H9 (cell line): ENCODE results near the gene GRIN2A. TPM values are rescaled to one million over a fixed set of nuclear protein-coding genes. Genes with fewer than 3 reads are reported as not detected.

Source experiments
- DNase-seq: peaks from one replicate; pipeline ENCODE4 v3.0.0-alpha.2; 2017
- H2AFZ ChIP-seq: one replicate; pipeline ENCODE4 v1.6.1; 2013; ENCODE audit warnings: mild to moderate bottlenecking, low read length, control low read depth, moderate library complexity
- H2AK5ac ChIP-seq: 2 replicates; pipeline ENCODE4 v1.6.1; 2013; ENCODE audit warnings: low read length, control low read depth, mixed read lengths; ENCODE audit not compliant: insufficient read length
- H2BK120ac ChIP-seq: one replicate; pipeline ENCODE4 v1.6.1; 2013; ENCODE audit warnings: low read depth, mild to moderate bottlenecking, low read length, control low read depth, inconsistent platforms; ENCODE audit not compliant: poor library complexity, severe bottlenecking
- H2BK12ac ChIP-seq: 2 replicates; pipeline ENCODE4 v1.6.1; 2013; ENCODE audit warnings: low read length, control low read depth, mixed read lengths, low read depth; ENCODE audit not compliant: insufficient read length
- H2BK15ac ChIP-seq: 2 replicates; pipeline ENCODE4 v1.6.1; 2013; ENCODE audit warnings: low read depth, low read length, control low read depth
- H2BK20ac ChIP-seq: one replicate; pipeline ENCODE4 v1.6.1; 2013; ENCODE audit warnings: low read depth, mild to moderate bottlenecking, low read length, control low read depth, inconsistent platforms; ENCODE audit not compliant: poor library complexity, severe bottlenecking
- H2BK5ac ChIP-seq: 2 replicates; pipeline ENCODE4 v1.6.1; 2013; ENCODE audit warnings: low read length, control low read depth, mixed read lengths; ENCODE audit not compliant: insufficient read length
- H3K14ac ChIP-seq: 2 replicates; pipeline ENCODE4 v1.6.1; 2013; ENCODE audit warnings: low read length, control low read depth; ENCODE audit not compliant: insufficient read depth
- H3K18ac ChIP-seq: 2 replicates; pipeline ENCODE4 v1.6.1; 2013; ENCODE audit warnings: low read depth, mild to moderate bottlenecking, mixed read lengths, low read length, control low read depth; ENCODE audit not compliant: insufficient read length
- H3K23ac ChIP-seq: 2 replicates; pipeline ENCODE4 v1.6.1; 2013; ENCODE audit warnings: low read length, control low read depth, mixed read lengths, low read depth; ENCODE audit not compliant: insufficient read length
- H3K23me2 ChIP-seq: 2 replicates; pipeline ENCODE4 v1.6.1; 2013; ENCODE audit warnings: low read depth, mild to moderate bottlenecking, mixed read lengths, low read length, control low read depth; ENCODE audit not compliant: insufficient read length, poor library complexity, severe bottlenecking
- H3K27ac ChIP-seq: 2 replicates; pipeline ENCODE4 v1.5.1; 2013; ENCODE audit warnings: low read length, control low read depth, mixed read lengths, low read depth; ENCODE audit not compliant: insufficient read length
- H3K27me3 ChIP-seq: 2 replicates; pipeline ENCODE4 v1.6.1; 2013; ENCODE audit warnings: low read length, control low read depth, inconsistent platforms; ENCODE audit not compliant: insufficient read depth
- H3K4ac ChIP-seq: 2 replicates; pipeline ENCODE4 v1.6.1; 2013; ENCODE audit warnings: low read depth, mild to moderate bottlenecking, control low read depth, inconsistent platforms, low read length, moderate library complexity
- H3K4me1 ChIP-seq: 2 replicates; pipeline ENCODE4 v1.6.1; 2013; ENCODE audit warnings: low read length, control low read depth, inconsistent platforms; ENCODE audit not compliant: insufficient read depth
- H3K4me2 ChIP-seq: 2 replicates; pipeline ENCODE4 v1.6.1; 2013; ENCODE audit warnings: low read length, control low read depth, mixed read lengths; ENCODE audit not compliant: insufficient read length, insufficient read depth
- H3K56ac ChIP-seq: 2 replicates; pipeline ENCODE4 v1.6.1; 2013; ENCODE audit warnings: low read depth, mild to moderate bottlenecking, mixed read lengths, low read length, control low read depth; ENCODE audit not compliant: insufficient read length
- H3K79me1 ChIP-seq: 2 replicates; pipeline ENCODE4 v1.6.1; 2013; ENCODE audit warnings: low read depth, mild to moderate bottlenecking, moderate library complexity, low read length, control low read depth, inconsistent platforms; ENCODE audit not compliant: insufficient read depth, poor library complexity, severe bottlenecking
- H3K79me2 ChIP-seq: 2 replicates; pipeline ENCODE4 v1.6.1; 2013; ENCODE audit warnings: low read length, control low read depth, inconsistent platforms; ENCODE audit not compliant: insufficient read depth
- H3K9ac ChIP-seq: 2 replicates; pipeline ENCODE4 v1.6.1; 2013; ENCODE audit warnings: low read length, control low read depth, mixed read lengths; ENCODE audit not compliant: insufficient read length; ENCODE audit errors: extremely low read depth
- H3K9me3 ChIP-seq: one replicate; pipeline ENCODE4 v1.6.1; 2013; ENCODE audit warnings: low read depth, low read length, inconsistent platforms; ENCODE audit not compliant: control insufficient read depth
- H3T11ph ChIP-seq: one replicate; pipeline ENCODE4 v1.6.1; 2013; ENCODE audit warnings: mild to moderate bottlenecking, low read length, control low read depth, inconsistent platforms
- H4K20me1 ChIP-seq: one replicate; pipeline ENCODE4 v1.6.1; 2013; ENCODE audit not compliant: control insufficient read depth, insufficient read length, insufficient read depth
- H4K5ac ChIP-seq: 2 replicates; pipeline ENCODE4 v1.6.1; 2013; ENCODE audit warnings: low read depth, mild to moderate bottlenecking, mixed read lengths, low read length, control low read depth; ENCODE audit not compliant: insufficient read length
- H4K8ac ChIP-seq: replicated peaks from 2 replicates; pipeline ENCODE4 v1.6.1; 2013; ENCODE audit warnings: low read length, control low read depth, mixed read lengths, low read depth; ENCODE audit not compliant: insufficient read length
- H4K91ac ChIP-seq: 2 replicates; pipeline ENCODE4 v1.6.1; 2013; ENCODE audit warnings: low read depth, mild to moderate bottlenecking, moderate library complexity, mixed read lengths, low read length, control low read depth; ENCODE audit not compliant: insufficient read length
- H3K27ac Mint-ChIP-seq, 3 experiments: 2 replicates in 2 of 3; 3 replicates in 1 of 3; pipeline ENCODE4 v1.8.0; 2020 to 2021; ENCODE audit warnings: mixed read lengths in 3 of 3, mild to moderate bottlenecking in 1 of 3, moderate library complexity in 1 of 3
- H3K27me3 Mint-ChIP-seq: 2 replicates; pipeline ENCODE4 v1.8.0; 2021; ENCODE audit warnings: low read depth, mild to moderate bottlenecking, moderate library complexity, mixed read lengths
- H3K36me3 Mint-ChIP-seq, 3 experiments: 2 replicates in 2 of 3; 3 replicates in 1 of 3; pipeline ENCODE4 v1.8.0; 2020 to 2021; ENCODE audit warnings: low read depth in 3 of 3, mixed read lengths in 3 of 3; ENCODE audit not compliant: insufficient read depth in 1 of 3
- H3K4me1 Mint-ChIP-seq, 2 experiments: 2 replicates each; pipeline ENCODE4 v1.8.0; 2020; ENCODE audit warnings: mixed read lengths in 2 of 2
- H3K4me3 Mint-ChIP-seq, 2 experiments: 2 replicates in 1 of 2; 3 replicates in 1 of 2; pipeline ENCODE4 v1.8.0; 2020 to 2021; ENCODE audit warnings: mild to moderate bottlenecking in 2 of 2, mixed read lengths in 2 of 2, moderate library complexity in 1 of 2
- H3K9me3 Mint-ChIP-seq, 2 experiments: 2 replicates in 1 of 2; 3 replicates in 1 of 2; pipeline ENCODE4 v1.8.0; 2020; ENCODE audit warnings: mild to moderate bottlenecking in 2 of 2, mixed read lengths in 2 of 2, moderate library complexity in 1 of 2
- WGBS: extraction: QIAGEN DNeasy Blood & Tissue Kit; methylation state at CpG from one replicate; pipeline ENCODE4 v1.1.7; 2013; ENCODE audit warnings: missing lambda C conversion rate, low lambda C conversion rate, mixed read lengths; ENCODE audit not compliant: insufficient read length; ENCODE audit errors: extremely low coverage; 5-methylcytosine and 5-hydroxymethylcytosine counted together
- total RNA-seq: library from RNA; stranded (reverse); gene quantifications from 2 replicates; pipeline ENCODE4 v1.2.1, GENCODE V29; 2021
- TF ChIP-seq, protein P1 (sequence below): fragments of 200-600 bp; sonication (generic); conservative IDR thresholded peaks from 3 replicates; pipeline ENCODE4 v1.8.0; 2021; ENCODE audit warnings: antibody characterized with exemption, mild to moderate bottlenecking

The GRIN2A gene
- total RNA-seq, 1 experiment from 2014 or later: 1.5 TPM

DNA sequence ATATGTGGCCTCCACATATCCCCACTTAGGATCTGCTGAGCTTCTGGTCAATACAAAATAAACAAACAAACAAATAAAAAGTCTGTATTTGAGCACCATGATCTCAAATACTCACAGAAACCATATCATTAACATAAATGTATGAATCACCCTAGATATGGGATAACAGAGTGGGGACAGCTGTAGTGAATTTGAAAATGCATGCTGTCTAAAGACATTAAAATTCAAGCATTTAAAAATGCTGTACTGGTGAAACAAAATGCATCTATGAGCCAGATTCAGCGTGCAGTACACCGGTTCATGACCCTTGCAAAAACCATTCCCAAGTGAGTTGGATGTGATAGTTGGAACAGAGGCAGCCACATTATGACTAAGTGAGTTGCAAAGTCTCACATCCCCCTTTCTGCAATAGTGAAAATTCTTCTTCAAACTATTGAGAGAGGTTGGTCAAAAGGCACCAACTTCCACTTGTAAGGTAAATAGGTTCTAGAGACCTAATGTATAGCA is 12.3 kb downstream of the GRIN2A start:
- Histone ChIP-seq H3K23ac (no peak overlapping the region), H3K27ac (no peak overlapping the region), H3K79me2 (no peaks in the 10 kb centered on the region), H2BK15ac (no peak overlapping the region), H2BK5ac (no peak overlapping the region), H4K5ac (no peak overlapping the region), H3K9ac (no peak overlapping the region), H3K23me2 (no peaks in the 10 kb centered on the region), H2BK20ac (no peak overlapping the region), H4K91ac (no peak overlapping the region), H3K56ac (no peak overlapping the region), H3K9me3 (no peaks in the 10 kb centered on the region), H4K20me1 (no peaks in the 10 kb centered on the region), H3K14ac (no peak overlapping the region), H2BK120ac (no peak overlapping the region), H4K8ac (no peak overlapping the region), H3K4me1 (0 out of 2 replicates have a peak, but pooled peaks cover 3% of the 10 kb centered on the region), H3K79me1 (no peaks in the 10 kb centered on the region), H2AFZ (no peak overlapping the region), H2BK12ac (no peak overlapping the region), H3K4ac (no peak overlapping the region), H3K27me3 (no peaks in the 10 kb centered on the region), H3T11ph (no peak overlapping the region), H3K4me2 (no peak overlapping the region), H3K18ac (no peak overlapping the region), H2AK5ac (no peak overlapping the region)
- WGBS: no CpG with 5 or more reads among the region's 2 CpGs
- Mint-ChIP-seq H3K36me3 (no peaks in the 10 kb centered on the region), H3K4me3 (no peak overlapping the region), H3K9me3 (no peaks in the 10 kb centered on the region; a peak in 1 of 5 replicates), H3K27me3 (no peaks in the 10 kb centered on the region), H3K27ac (no peak overlapping the region), H3K4me1 (peaks cover 8% of the 10 kb centered on the region in 2 experiments)
- no peak for DNase-seq
- TF ChIP-seq, protein P1, sequence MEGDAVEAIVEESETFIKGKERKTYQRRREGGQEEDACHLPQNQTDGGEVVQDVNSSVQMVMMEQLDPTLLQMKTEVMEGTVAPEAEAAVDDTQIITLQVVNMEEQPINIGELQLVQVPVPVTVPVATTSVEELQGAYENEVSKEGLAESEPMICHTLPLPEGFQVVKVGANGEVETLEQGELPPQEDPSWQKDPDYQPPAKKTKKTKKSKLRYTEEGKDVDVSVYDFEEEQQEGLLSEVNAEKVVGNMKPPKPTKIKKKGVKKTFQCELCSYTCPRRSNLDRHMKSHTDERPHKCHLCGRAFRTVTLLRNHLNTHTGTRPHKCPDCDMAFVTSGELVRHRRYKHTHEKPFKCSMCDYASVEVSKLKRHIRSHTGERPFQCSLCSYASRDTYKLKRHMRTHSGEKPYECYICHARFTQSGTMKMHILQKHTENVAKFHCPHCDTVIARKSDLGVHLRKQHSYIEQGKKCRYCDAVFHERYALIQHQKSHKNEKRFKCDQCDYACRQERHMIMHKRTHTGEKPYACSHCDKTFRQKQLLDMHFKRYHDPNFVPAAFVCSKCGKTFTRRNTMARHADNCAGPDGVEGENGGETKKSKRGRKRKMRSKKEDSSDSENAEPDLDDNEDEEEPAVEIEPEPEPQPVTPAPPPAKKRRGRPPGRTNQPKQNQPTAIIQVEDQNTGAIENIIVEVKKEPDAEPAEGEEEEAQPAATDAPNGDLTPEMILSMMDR: no peak
